Mesenchymal stem cell (in vitro differentiated cells and primary cell): ENCODE measurements around the gene POLG2.

ENCODE experiments used
- DNase-seq: peaks from one replicate; pipeline ENCODE4 v3.0.0-alpha.2; 2013
- H2AFZ ChIP-seq: one replicate; pipeline ENCODE4 v1.6.1; 2013; ENCODE audit warnings: low read depth, mild to moderate bottlenecking, control low read depth, inconsistent platforms, low read length, moderate library complexity
- H2AK5ac ChIP-seq: 2 replicates; pipeline ENCODE4 v1.6.1; 2013; ENCODE audit warnings: low read length, moderate library complexity, mild to moderate bottlenecking, inconsistent platforms; ENCODE audit not compliant: severe bottlenecking
- H2BK120ac ChIP-seq: one replicate; pipeline ENCODE4 v1.6.1; 2013; ENCODE audit warnings: low read depth, mild to moderate bottlenecking, inconsistent platforms, low read length, moderate library complexity
- H2BK12ac ChIP-seq, 2 experiments: one replicate each; pipeline ENCODE4 v1.6.1; 2013; ENCODE audit warnings: inconsistent platforms in 2 of 2, low read length in 2 of 2, mild to moderate bottlenecking in 2 of 2, moderate library complexity in 2 of 2, control low read depth in 1 of 2
- H2BK15ac ChIP-seq: one replicate; pipeline ENCODE4 v1.6.1; 2013; ENCODE audit warnings: mild to moderate bottlenecking, low read depth, inconsistent platforms; ENCODE audit not compliant: poor library complexity, severe bottlenecking
- H2BK5ac ChIP-seq: 2 replicates; pipeline ENCODE4 v1.6.1; 2013; ENCODE audit warnings: low read depth, mild to moderate bottlenecking, low read length, control low read depth, inconsistent platforms; ENCODE audit not compliant: poor library complexity, severe bottlenecking
- H3K14ac ChIP-seq, 2 experiments: one replicate each; pipeline ENCODE4 v1.6.1; 2013; ENCODE audit warnings: inconsistent platforms in 2 of 2, low read length in 2 of 2, control low read depth in 1 of 2, mild to moderate bottlenecking in 1 of 2, moderate library complexity in 1 of 2
- H3K18ac ChIP-seq, 2 experiments: one replicate each; pipeline ENCODE4 v1.6.1; 2013; ENCODE audit warnings: inconsistent platforms in 2 of 2, low read length in 2 of 2, control low read depth in 1 of 2, low read depth in 1 of 2, mild to moderate bottlenecking in 1 of 2
- H3K23ac ChIP-seq, 2 experiments: one replicate each; pipeline ENCODE4 v1.6.1; 2013; ENCODE audit warnings: inconsistent platforms in 2 of 2, low read length in 2 of 2, mild to moderate bottlenecking in 2 of 2, moderate library complexity in 2 of 2, control low read depth in 1 of 2
- H3K27ac ChIP-seq: 2 replicates; pipeline ENCODE4 v1.5.1; 2013; ENCODE audit warnings: mild to moderate bottlenecking, moderate library complexity, low read length, control low read depth, inconsistent platforms; ENCODE audit not compliant: poor library complexity, severe bottlenecking
- H3K27me3 ChIP-seq, 2 experiments: 2 replicates each; pipeline versions ENCODE4 v1.6.1 to v1.7.0; 2013; ENCODE audit warnings: low read length in 2 of 2, mild to moderate bottlenecking in 2 of 2, moderate library complexity in 2 of 2, control low read depth in 1 of 2, inconsistent platforms in 1 of 2; ENCODE audit not compliant: control insufficient read depth in 1 of 2, insufficient read depth in 1 of 2
- H3K36me3 ChIP-seq, 2 experiments: 2 replicates each; pipeline versions ENCODE4 v1.6.1 to v1.7.0; 2013; ENCODE audit warnings: low read length in 2 of 2, control low read depth in 1 of 2, inconsistent platforms in 1 of 2, low read depth in 1 of 2, mild to moderate bottlenecking in 1 of 2; ENCODE audit not compliant: insufficient read depth in 2 of 2, control insufficient read depth in 1 of 2
- H3K4ac ChIP-seq, 2 experiments: one replicate each; pipeline ENCODE4 v1.6.1; 2013; ENCODE audit warnings: inconsistent platforms in 2 of 2, low read length in 2 of 2, mild to moderate bottlenecking in 2 of 2, moderate library complexity in 2 of 2, control low read depth in 1 of 2, low read depth in 1 of 2
- H3K4me1 ChIP-seq: 2 replicates; pipeline ENCODE4 v1.6.1; 2013; ENCODE audit warnings: low read depth, low read length, control low read depth; ENCODE audit not compliant: control insufficient read depth, insufficient read depth
- H3K4me2 ChIP-seq: 2 replicates; pipeline ENCODE4 v1.6.1; 2013; ENCODE audit warnings: low read length, mild to moderate bottlenecking, inconsistent platforms; ENCODE audit not compliant: poor library complexity, severe bottlenecking
- H3K4me3 ChIP-seq, 2 experiments: 2 replicates each; pipeline versions ENCODE4 v1.5.1 to v1.7.0; 2013; ENCODE audit warnings: low read length in 2 of 2, mild to moderate bottlenecking in 2 of 2, control low read depth in 1 of 2, low read depth in 1 of 2; ENCODE audit not compliant: insufficient read depth in 1 of 2
- H3K79me1 ChIP-seq: replicated peaks from 2 replicates; pipeline ENCODE4 v1.6.1; 2013; ENCODE audit warnings: mild to moderate bottlenecking, control low read depth, low read length, inconsistent platforms; ENCODE audit not compliant: poor library complexity, severe bottlenecking
- H3K9ac ChIP-seq: 2 replicates; pipeline ENCODE4 v1.7.0; 2013; ENCODE audit warnings: mild to moderate bottlenecking, low read length, moderate library complexity
- H3K9me3 ChIP-seq: 2 replicates; pipeline ENCODE4 v1.7.0; 2013; ENCODE audit warnings: mild to moderate bottlenecking, low read length; ENCODE audit not compliant: control insufficient read depth
- H4K8ac ChIP-seq: one replicate; pipeline ENCODE4 v1.6.1; 2013; ENCODE audit warnings: inconsistent platforms, mild to moderate bottlenecking, low read length, moderate library complexity
- H4K91ac ChIP-seq: one replicate; pipeline ENCODE4 v1.6.1; 2013; ENCODE audit warnings: mild to moderate bottlenecking, low read length, inconsistent platforms
- WGBS: methylation state at CpG from one replicate; pipeline ENCODE4 v1.1.7; 2013; ENCODE audit warnings: mixed read lengths; 5-methylcytosine and 5-hydroxymethylcytosine counted together

POLG2 gene

GRCh38 chr17:64527914-64528313 lies 31.1 kb upstream of the POLG2 start:
- no peak overlapping the region for H3K4me3 ChIP-seq
- H4K8ac ChIP-seq: no peak overlapping the region

GRCh38 chr17:64520359-64520758 lies 23.5 kb upstream of the POLG2 start:
- 98% methylated on average over 6 of the region's 6 CpGs for WGBS
- peaks cover 1% of the 10 kb centered on the region for H3K4me1 ChIP-seq
- no peaks in the 10 kb centered on the region for H3K9me3 ChIP-seq
- H3K4ac ChIP-seq: no peak overlapping the region
- no peak overlapping the region for H3K14ac ChIP-seq
- no peak overlapping the region for H4K91ac ChIP-seq
- no peak overlapping the region for H2BK12ac ChIP-seq
- H3K79me1 ChIP-seq: peaks cover 21% of the 10 kb centered on the region
- peaks cover 31 to 91% of the 10 kb centered on the region in 2 experiments for H3K36me3 ChIP-seq
- DNase-seq: no peak
- H2BK5ac ChIP-seq: no peak overlapping the region
- no peak overlapping the region for H3K23ac ChIP-seq
- H2BK120ac ChIP-seq: no peak overlapping the region
- H4K8ac ChIP-seq: no peak overlapping the region
- no peak overlapping the region for H2AK5ac ChIP-seq
- H3K18ac ChIP-seq: no peak overlapping the region
- H2BK15ac ChIP-seq: no peak overlapping the region
- no peak overlapping the region for H2AFZ ChIP-seq
- no peaks in the 10 kb centered on the region for H3K27me3 ChIP-seq
- no peak overlapping the region for H3K9ac ChIP-seq
- no peak overlapping the region for H3K27ac ChIP-seq
- H3K4me2 ChIP-seq: no peak overlapping the region
- H3K4me3 ChIP-seq: no peak overlapping the region

More at GRCh38 chr17:64527914-64528313, 31.1 kb upstream of the POLG2 start:
- H4K91ac ChIP-seq: no peak overlapping the region
- peaks cover 1% of the 10 kb centered on the region for H3K4me1 ChIP-seq
- no peak overlapping the region for H3K14ac ChIP-seq
- no peak overlapping the region for H2BK5ac ChIP-seq
- peaks cover 3% of the 10 kb centered on the region for H3K79me1 ChIP-seq
- 98% methylated on average over 2 of the region's 2 CpGs for WGBS
- no peak overlapping the region for H3K4me2 ChIP-seq
- DNase-seq: no peak
- peaks cover 26 to 93% of the 10 kb centered on the region in 2 experiments for H3K36me3 ChIP-seq
- no peak overlapping the region for H3K23ac ChIP-seq
- H3K27me3 ChIP-seq: no peaks in the 10 kb centered on the region
- no peak overlapping the region for H2BK12ac ChIP-seq
- H2BK15ac ChIP-seq: no peak overlapping the region
- H3K4ac ChIP-seq: no peak overlapping the region
- no peaks in the 10 kb centered on the region for H3K9me3 ChIP-seq
- H3K27ac ChIP-seq: no peak overlapping the region
- no peak overlapping the region for H2AFZ ChIP-seq
- no peak overlapping the region for H2BK120ac ChIP-seq
- H3K18ac ChIP-seq: no peak overlapping the region
- H2AK5ac ChIP-seq: no peak overlapping the region
- H3K9ac ChIP-seq: no peak overlapping the region

- no peak overlapping the region for H3K23ac ChIP-seq
- H4K8ac ChIP-seq: no peak overlapping the region
- no peak overlapping the region for H3K18ac ChIP-seq
- H2BK12ac ChIP-seq: no peak overlapping the region
- H3K36me3 ChIP-seq: peaks cover 28 to 92% of the 10 kb centered on the region in 2 experiments
- no peak overlapping the region for H3K4me2 ChIP-seq
- H3K27ac ChIP-seq: no peak overlapping the region
- 98% methylated on average over 6 of the region's 6 CpGs for WGBS
- no peak overlapping the region for H2AFZ ChIP-seq
- H3K14ac ChIP-seq: no peak overlapping the region
- H4K91ac ChIP-seq: no peak overlapping the region
- no peak overlapping the region for H2BK120ac ChIP-seq
- no peaks in the 10 kb centered on the region for H3K9me3 ChIP-seq
- H3K4me3 ChIP-seq: no peak overlapping the region
- H2BK5ac ChIP-seq: no peak overlapping the region
- H3K4ac ChIP-seq: no peak overlapping the region
- H2BK15ac ChIP-seq: no peak overlapping the region
- peaks cover 21% of the 10 kb centered on the region for H3K79me1 ChIP-seq
- no peak overlapping the region for H2AK5ac ChIP-seq
- no peak overlapping the region for H3K9ac ChIP-seq
- no peak for DNase-seq
- H3K4me1 ChIP-seq: peaks cover 1% of the 10 kb centered on the region
- no peaks in the 10 kb centered on the region for H3K27me3 ChIP-seq
Measured at GRCh38 chr17:64519601-64520000, 22.7 kb upstream of the POLG2 start.

GRCh38 chr17:64515829-64516228 lies 19.0 kb upstream of the POLG2 start:
- H3K79me1 ChIP-seq: peaks cover 20% of the 10 kb centered on the region
- H2AK5ac ChIP-seq: no peak overlapping the region
- H3K4me1 ChIP-seq: no peaks in the 10 kb centered on the region
- H2BK12ac ChIP-seq: no peak overlapping the region
- H4K8ac ChIP-seq: no peak overlapping the region
- peaks cover 14 to 94% of the 10 kb centered on the region in 2 experiments for H3K36me3 ChIP-seq
- 94% methylated on average over 1 of the region's 1 CpG for WGBS
- no peak overlapping the region for H3K18ac ChIP-seq
- H2BK120ac ChIP-seq: no peak overlapping the region
- H3K9me3 ChIP-seq: no peaks in the 10 kb centered on the region
- H3K27ac ChIP-seq: no peak overlapping the region
- no peak overlapping the region for H2BK15ac ChIP-seq
- H3K4me3 ChIP-seq: no peak overlapping the region
- H3K4ac ChIP-seq: no peak overlapping the region
- H3K9ac ChIP-seq: no peak overlapping the region
- H3K23ac ChIP-seq: no peak overlapping the region
- H3K14ac ChIP-seq: no peak overlapping the region
- no peak overlapping the region for H2AFZ ChIP-seq
- no peak overlapping the region for H3K4me2 ChIP-seq
- H3K27me3 ChIP-seq: no peaks in the 10 kb centered on the region
- H2BK5ac ChIP-seq: no peak overlapping the region
- no peak overlapping the region for H4K91ac ChIP-seq
- no peak for DNase-seq
